Measurements from ENCODE around the gene KDF1.

KDF1 gene

DNA sequence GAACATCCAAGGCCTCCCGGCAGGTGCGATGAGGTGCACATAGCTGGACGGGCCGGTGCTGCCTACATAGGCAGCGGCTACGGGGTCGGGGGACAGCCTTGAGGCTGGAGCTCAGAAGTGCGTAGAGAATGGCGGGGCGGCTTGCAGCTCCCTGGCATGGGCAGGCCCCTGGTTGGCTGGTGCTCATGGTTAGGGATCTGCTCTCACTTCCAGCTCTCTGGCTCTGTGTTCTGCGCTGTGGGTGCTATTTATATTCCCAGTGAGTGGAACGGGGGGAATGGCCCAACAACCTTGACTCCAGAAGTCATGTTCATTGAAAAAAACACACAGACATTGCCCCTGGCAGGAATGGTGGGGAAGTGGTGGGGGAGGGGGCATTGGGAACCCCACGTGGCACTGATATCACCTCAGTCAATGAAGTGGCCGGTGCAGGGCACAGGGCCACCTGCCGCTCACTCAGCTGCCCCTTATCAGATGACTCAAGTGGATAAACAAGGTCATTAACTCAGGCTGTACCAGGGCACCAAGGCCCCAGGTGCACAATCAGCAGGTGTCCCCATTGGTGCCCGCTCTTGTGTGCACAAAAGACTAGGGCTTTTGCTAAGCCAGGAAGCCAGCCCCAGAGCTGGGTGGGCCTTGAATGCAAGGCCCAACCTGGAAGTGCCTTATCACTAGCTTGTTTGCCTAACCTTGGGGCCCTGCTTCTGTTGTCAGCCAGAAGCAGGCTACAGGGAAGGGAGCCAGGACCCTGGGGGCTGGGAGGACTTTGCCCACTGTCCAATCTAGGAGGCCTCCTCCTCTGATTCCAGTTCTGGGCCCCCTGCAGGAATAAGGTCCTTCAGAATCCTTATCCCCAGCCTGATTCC lies 46.3 kb downstream of the KDF1 start, which contains the start of gene NR0B2:
Gene NR0B2 (minus strand): TSS at position 222 of the 866 bp plus-strand sequence. CDS start 35 bp downstream, at position 187.
- DNase-seq: no peak

DNA sequence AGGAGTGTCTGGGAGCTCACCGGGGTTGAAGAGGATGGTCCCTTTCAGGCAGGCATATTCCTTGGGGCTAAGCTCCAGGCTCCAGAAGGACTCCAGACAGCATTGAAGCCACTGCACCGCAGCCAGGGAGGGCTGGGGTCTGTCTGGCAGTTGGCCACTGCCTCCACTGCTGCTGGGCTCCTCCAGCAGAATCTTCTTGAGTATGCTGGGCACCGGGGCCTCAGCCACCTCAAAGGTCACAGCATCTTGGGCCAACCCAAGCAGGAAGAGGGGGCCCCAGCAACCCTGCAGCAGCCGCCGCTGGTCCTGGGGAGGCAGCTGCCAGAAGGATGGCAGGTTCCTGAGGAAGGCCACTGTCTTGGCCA lies 46.9 kb downstream of the KDF1 start:
- DNase-seq: no peak

DNA sequence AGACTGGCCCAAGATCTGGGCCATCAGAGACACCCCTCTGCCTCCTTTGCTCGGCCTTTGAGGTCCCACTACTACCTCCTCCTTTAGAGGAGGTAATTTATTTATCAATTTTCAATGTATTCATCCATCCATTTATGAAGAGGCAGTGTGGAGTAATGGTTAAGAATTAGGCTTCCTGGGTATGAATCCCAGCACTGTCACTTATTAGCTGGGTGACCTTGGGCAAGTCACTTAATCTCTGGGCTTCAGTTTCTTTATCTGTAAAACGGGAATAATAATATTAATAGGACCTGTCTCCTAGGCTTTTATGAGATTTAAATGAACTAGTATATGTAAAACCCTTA lies 48.1 kb downstream of the KDF1 start:
- no peak for DNase-seq

DNA sequence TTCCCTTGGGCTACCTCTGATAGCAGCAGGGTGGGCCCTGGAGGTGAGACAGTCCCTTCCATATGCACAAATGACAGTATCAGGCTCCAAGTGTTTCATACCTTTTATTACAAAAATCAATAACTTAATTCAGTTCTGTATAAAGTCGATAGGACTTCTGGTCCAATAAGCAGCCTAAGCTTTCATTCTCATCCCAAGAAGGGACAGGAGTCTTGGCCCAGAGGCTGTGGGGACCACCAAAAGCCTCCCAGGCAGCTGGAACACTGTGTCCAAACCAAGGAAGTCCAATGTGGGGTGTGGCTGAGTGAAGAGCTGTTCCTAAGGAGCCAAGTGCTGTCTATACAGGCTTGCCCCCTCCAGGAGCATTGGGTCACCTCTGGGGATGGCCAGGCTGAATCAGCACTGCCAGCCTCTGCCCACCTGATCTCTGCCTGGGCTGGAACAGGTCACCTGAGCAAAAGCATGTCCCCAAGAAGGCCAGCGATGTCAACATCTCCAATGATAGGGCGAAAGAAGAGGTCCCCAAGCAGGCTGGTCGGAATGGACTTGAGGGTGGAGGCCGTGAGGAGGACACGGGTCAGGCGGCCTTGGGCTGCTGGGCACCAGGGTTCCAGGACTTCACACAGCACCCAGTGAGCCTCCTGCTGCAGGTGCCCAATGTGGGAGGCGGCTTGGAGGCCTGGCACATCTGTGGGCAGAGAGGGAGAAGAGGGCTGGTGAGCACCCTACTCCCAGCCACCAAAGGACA lies 48.7 kb downstream of the KDF1 start:
- no peak for DNase-seq

DNA sequence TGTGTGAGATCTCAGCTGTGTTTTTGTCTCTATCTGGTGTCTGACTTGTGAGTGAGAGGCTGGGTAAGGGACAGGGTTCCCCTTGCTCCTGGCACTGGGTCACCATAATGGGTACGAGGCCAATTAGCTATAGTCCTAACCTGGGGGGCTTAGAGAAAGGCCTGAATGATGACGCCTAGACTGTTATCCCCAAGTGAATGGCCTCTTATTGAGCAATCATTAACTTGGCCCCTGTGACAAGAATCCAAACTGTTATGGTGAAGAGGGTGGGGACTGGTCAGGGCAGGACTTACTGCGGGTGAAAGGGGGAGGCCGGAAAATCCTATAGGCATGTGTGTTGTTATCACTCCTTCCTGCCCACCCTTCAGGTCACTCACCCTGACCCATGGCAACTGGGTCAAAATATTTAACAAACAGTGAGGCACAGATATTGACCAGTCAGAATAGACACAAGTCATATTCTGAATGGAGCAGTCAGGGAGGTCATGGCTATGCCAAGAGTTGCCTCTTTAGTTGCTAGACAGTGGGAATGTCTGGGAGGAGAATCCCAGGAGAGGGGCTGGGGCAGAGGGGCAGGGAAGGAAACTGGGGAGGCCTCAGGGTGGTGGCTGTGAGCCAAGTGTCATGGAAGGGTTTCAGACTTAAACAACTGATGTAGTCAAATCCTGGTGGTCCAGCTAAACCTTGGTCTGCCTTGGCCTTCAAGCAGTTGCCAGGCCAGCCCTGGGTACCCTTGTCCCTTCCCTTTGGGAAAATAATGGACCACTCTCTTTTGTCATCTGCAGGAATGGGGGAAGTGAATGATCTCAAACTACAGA lies 49.7 kb downstream of the KDF1 start:
- DNase-seq: no peak

- no peak for DNase-seq
These were observed 50.3 kb downstream of the KDF1 start for GRCh38 chr1:26909951-26910342.

DNA sequence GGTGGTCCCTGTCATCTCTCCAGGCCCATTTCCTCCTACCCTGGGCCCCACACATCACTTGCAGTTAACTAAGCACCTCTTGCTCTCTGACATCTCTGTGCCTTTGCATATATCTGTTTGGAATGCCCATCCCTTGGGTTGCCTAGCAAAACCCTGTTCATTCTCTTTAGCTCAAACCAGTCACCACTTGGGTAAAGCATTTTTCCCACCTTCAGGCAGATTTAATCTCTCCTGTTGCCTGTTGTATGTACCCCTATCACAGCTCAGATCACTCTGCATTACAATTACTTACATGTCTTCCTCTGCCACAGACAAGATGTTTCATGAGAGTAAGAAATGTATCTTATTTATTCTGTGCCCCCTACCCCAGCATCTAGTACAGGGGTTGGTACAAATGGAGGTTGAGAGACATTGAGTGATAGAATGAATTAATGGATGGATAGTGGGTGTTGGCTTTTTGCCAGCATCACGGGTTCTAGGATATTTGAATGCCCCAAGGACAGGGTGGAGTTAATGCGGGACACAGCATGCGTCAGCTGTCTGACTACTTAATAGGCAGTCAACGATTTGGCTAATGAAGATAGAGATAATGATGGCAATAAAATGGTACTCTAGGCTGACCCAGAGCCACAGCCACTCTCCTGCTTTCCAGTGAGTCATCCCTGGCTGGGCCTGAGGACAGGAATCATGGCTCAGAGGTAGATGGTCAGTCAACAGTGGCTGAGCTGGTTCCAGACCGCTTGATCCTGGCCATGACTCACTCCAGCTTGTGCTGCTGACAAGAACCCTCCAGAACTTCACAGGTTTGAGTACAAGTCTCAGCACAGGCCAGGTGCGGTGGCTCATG lies 53.0 kb downstream of the KDF1 start:
- no peak for DNase-seq

- DNase-seq: no peak
These were observed 59.3 kb downstream of the KDF1 start for GRCh38 chr1:26900815-26901511.

GRCh38 chr1:26900001-26900814 lies 60.1 kb downstream of the KDF1 start, which contains the start of gene GPATCH3:
Gene GPATCH3, minus strand, starts transcription at chr1:26900467. Its CDS starts 25 bp downstream, at chr1:26900442.
- DNase-seq: peak; percentile 83
